ENCODE results near the gene MLPH. TPM values are rescaled to one million over a fixed set of nuclear protein-coding genes. Genes with fewer than 3 reads are reported as not detected.

The MLPH gene
- polyA plus RNA-seq, 3 donors: not detected

- DNase-seq: no peak
- no peak for TF ChIP-seq CTCF (IDR thresholded peaks at IDR 0.05)
- no peak overlapping the region for H3K4me2 ChIP-seq (replicated peaks; ENCODE audit: extremely low read depth, low read length, poor library complexity, severe bottlenecking)
- no peaks in the 10 kb centered on the region for H3K9me3 ChIP-seq (replicated peaks in 1 of 2; ENCODE audit: control insufficient read depth in 1 of 2, insufficient read depth in 1 of 2, low read length in 2 of 2)
- H3K79me2 ChIP-seq (ENCODE audit: insufficient read depth, low read length): no peaks in the 10 kb centered on the region
- H3K27me3 ChIP-seq (ENCODE audit: control insufficient read depth in 2 of 2, insufficient read depth in 2 of 2, low read length in 2 of 2): no peaks in the 10 kb centered on the region
- H3K4me3 Mint-ChIP-seq: no peak overlapping the region
- H3K27ac Mint-ChIP-seq: no peak overlapping the region
- H3K4me1 ChIP-seq (ENCODE audit: control insufficient read depth in 1 of 2, insufficient read depth in 2 of 2, low read length in 2 of 2): no peaks in the 10 kb centered on the region
- H3K27me3 Mint-ChIP-seq (ENCODE audit: low read depth in 3 of 3): peaks cover 12 to 20% (median 17%) of the 10 kb centered on the region in 3 donors
- H3K9ac ChIP-seq (ENCODE audit: insufficient read depth, low read length, poor library complexity, severe bottlenecking): no peak overlapping the region
- no peaks in the 10 kb centered on the region for H3K36me3 ChIP-seq (replicated peaks in 1 of 2; ENCODE audit: control insufficient read depth in 1 of 2, insufficient read depth in 2 of 2, low read length in 2 of 2)
- intact Hi-C loops (cut with micrococcal nuclease): loop anchor here (1.0 to 10.0 kb wide), 4 partner anchors 60 to 263 kb away; no protein-coding TSS in a partner anchor
- no peak overlapping the region for H3K4me3 ChIP-seq (replicated peaks in 1 of 3; ENCODE audit: low read depth in 2 of 3, low read length in 3 of 3)
- no peaks in the 10 kb centered on the region for H3K36me3 Mint-ChIP-seq
- WGBS (ENCODE audit: insufficient coverage): 96% methylated on average over 16 of the region's 17 CpGs
- H3K27ac ChIP-seq (ENCODE audit: low read depth in 1 of 2, low read length in 2 of 2): no peak overlapping the region
- H2AFZ ChIP-seq (ENCODE audit: insufficient read depth, low read depth, low read length, poor library complexity, severe bottlenecking): no peak overlapping the region
- H4K20me1 ChIP-seq (ENCODE audit: insufficient read depth, low read length): no peaks in the 10 kb centered on the region
- no peaks in the 10 kb centered on the region for H3K4me1 Mint-ChIP-seq
- no peaks in the 10 kb centered on the region for H3K9me3 Mint-ChIP-seq
Observed at GRCh38 chr2:237511885-237512405, 24.9 kb downstream of the MLPH start.

GRCh38 chr2:237512774-237513466, 25.9 kb downstream of the MLPH start:
- Histone ChIP-seq H2AFZ (ENCODE audit: insufficient read depth, low read depth, low read length, poor library complexity, severe bottlenecking) (no peak overlapping the region), H3K27me3 (ENCODE audit: control insufficient read depth in 2 of 2, insufficient read depth in 2 of 2, low read length in 2 of 2) (no peaks in the 10 kb centered on the region), H3K4me3 (replicated peaks in 1 of 3; ENCODE audit: low read depth in 2 of 3, low read length in 3 of 3) (no peak overlapping the region), H3K9ac (ENCODE audit: insufficient read depth, low read length, poor library complexity, severe bottlenecking) (no peak overlapping the region), H3K27ac (ENCODE audit: low read depth in 1 of 2, low read length in 2 of 2) (no peak overlapping the region), H3K4me1 (ENCODE audit: control insufficient read depth in 1 of 2, insufficient read depth in 2 of 2, low read length in 2 of 2) (no peaks in the 10 kb centered on the region), H3K9me3 (replicated peaks in 1 of 2; ENCODE audit: control insufficient read depth in 1 of 2, insufficient read depth in 1 of 2, low read length in 2 of 2) (no peaks in the 10 kb centered on the region), H3K79me2 (ENCODE audit: insufficient read depth, low read length) (no peaks in the 10 kb centered on the region), H4K20me1 (ENCODE audit: insufficient read depth, low read length) (no peaks in the 10 kb centered on the region), H3K4me2 (replicated peaks; ENCODE audit: extremely low read depth, low read length, poor library complexity, severe bottlenecking) (no peak overlapping the region), H3K36me3 (replicated peaks in 1 of 2; ENCODE audit: control insufficient read depth in 1 of 2, insufficient read depth in 2 of 2, low read length in 2 of 2) (no peaks in the 10 kb centered on the region)
- 36% methylated on average over 9 of the region's 14 CpGs for whole genome bisulfite sequencing (ENCODE audit: insufficient coverage)
- H3K27me3 Mint-ChIP-seq (ENCODE audit: low read depth in 3 of 3): peaks cover 9 to 10% (median 10%) of the 10 kb centered on the region in 3 donors
- H3K9me3 Mint-ChIP-seq: peaks cover 0 to 2% (median 0%) of the 10 kb centered on the region in 7 donors
- peak; percentile 63 to 69 (median 65) for DNase-seq
- H3K27ac Mint-ChIP-seq: peak overlapping the region in 1 of 7 donors; percentile 70
- H3K4me3 Mint-ChIP-seq: no peak overlapping the region
- no peaks in the 10 kb centered on the region for H3K36me3 Mint-ChIP-seq
- intact Hi-C loops (cut with micrococcal nuclease): loop anchor here (1.0 to 10.0 kb wide), 4 partner anchors 59 to 262 kb away; no protein-coding TSS in a partner anchor
- peak; percentile 86 for TF ChIP-seq CTCF (IDR thresholded peaks at IDR 0.05)
- no peaks in the 10 kb centered on the region for H3K4me1 Mint-ChIP-seq

Measured in CD14-positive monocyte (primary cell).